GM21381 (cell line): Measurements from ENCODE around the gene MSANTD1.

Experiments
- ATAC-seq: cut with Tn5 transposase; IDR thresholded peaks from one replicate; pipeline ENCODE4 v1.9.1; 2021; ENCODE audit warnings: mild to moderate bottlenecking, moderate library complexity; ENCODE audit not compliant: unreplicated experiment

The MSANTD1 gene

GRCh38 chr4:3232001-3232400 lies 17.0 kb upstream of the MSANTD1 start:
- no peak for ATAC-seq

- no peak for ATAC-seq
Measured at GRCh38 chr4:3232871-3233271, 16.1 kb upstream of the MSANTD1 start.

GRCh38 chr4:3233391-3234071 lies 15.4 kb upstream of the MSANTD1 start:
- no peak for ATAC-seq

GRCh38 chr4:3234171-3235029 lies 14.6 kb upstream of the MSANTD1 start:
- ATAC-seq: no peak

DNA sequence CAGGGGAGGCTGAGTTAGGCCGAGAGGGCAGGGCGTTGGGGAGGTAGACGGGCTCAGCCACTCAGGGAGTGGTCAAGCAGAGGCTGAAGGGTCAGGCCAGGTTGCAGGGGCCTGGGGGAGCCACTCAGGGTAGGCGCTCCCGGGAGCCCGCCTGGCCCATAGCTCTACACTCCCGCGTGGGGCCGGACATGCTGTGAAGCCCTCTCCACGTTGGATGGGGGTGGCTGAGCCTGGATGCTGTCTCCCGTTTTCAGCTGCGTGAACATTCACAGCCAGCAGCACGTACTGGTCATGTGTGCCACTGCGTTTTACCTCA lies 14.0 kb upstream of the MSANTD1 start:
- ATAC-seq: no peak

- ATAC-seq: no peak
Measured at GRCh38 chr4:3235581-3235980, 13.4 kb upstream of the MSANTD1 start.

- ATAC-seq: no peak
Measured at GRCh38 chr4:3236326-3236878, 12.6 kb upstream of the MSANTD1 start.

GRCh38 chr4:3237266-3237665 lies 11.7 kb upstream of the MSANTD1 start:
- ATAC-seq: no peak

GRCh38 chr4:3237712-3238560 lies 11.0 kb upstream of the MSANTD1 start:
- ATAC-seq: no peak

GRCh38 chr4:3238721-3239120 lies 10.2 kb upstream of the MSANTD1 start:
- no peak for ATAC-seq

DNA sequence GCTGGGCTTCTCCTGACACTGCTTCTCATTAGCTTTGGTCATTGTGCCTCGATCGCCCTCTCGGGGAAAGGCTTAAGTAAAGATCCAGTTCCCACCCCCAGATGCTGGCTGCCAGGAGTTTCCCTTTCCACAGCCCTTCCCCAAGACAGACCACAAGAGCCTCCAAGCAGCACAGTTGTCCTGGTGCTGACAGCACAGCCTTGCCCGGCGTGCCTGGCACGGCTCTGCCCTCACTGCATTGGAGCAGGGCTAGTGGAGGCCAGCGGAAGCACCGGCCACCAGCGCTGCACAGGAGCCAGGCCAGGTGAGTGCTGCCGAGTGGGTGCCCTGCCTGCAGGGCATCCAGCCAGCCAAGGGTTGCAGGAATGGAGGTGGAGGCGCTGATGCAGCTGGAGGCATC lies 9.7 kb upstream of the MSANTD1 start:
- ATAC-seq: no peak

DNA sequence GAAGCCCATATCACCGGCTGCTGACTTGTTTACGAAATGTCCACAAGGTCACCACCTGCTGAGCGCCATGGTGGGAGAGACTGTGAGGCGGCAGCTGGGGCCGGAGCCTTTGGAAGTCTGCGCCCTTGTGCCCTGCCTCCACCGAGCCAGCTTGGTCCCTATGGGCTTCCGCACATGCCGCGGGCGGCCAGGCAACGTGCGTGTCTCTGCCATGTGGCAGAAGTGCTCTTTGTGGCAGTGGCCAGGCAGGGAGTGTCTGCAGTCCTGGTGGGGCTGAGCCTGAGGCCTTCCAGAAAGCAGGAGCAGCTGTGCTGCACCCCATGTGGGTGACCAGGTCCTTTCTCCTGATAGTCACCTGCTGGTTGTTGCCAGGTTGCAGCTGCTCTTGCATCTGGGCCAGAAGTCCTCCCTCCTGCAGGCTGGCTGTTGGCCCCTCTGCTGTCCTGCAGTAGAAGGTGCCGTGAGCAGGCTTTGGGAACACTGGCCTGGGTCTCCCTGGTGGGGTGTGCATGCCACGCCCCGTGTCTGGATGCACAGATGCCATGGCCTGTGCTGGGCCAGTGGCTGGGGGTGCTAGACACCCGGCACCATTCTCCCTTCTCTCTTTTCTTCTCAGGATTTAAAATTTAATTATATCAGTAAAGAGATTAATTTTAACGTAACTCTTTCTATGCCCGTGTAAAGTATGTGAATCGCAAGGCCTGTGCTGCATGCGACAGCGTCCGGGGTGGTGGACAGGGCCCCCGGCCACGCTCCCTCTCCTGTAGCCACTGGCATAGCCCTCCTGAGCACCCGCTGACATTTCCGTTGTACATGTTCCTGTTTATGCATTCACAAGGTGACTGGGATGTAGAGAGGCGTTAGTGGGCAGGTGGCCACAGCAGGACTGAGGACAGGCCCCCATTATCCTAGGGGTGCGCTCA lies 8.7 kb upstream of the MSANTD1 start:
- ATAC-seq: no peak

GRCh38 chr4:3240936-3241522 lies 7.9 kb upstream of the MSANTD1 start:
- no peak for ATAC-seq

GRCh38 chr4:3241898-3242524 lies 6.9 kb upstream of the MSANTD1 start:
- ATAC-seq: no peak

DNA sequence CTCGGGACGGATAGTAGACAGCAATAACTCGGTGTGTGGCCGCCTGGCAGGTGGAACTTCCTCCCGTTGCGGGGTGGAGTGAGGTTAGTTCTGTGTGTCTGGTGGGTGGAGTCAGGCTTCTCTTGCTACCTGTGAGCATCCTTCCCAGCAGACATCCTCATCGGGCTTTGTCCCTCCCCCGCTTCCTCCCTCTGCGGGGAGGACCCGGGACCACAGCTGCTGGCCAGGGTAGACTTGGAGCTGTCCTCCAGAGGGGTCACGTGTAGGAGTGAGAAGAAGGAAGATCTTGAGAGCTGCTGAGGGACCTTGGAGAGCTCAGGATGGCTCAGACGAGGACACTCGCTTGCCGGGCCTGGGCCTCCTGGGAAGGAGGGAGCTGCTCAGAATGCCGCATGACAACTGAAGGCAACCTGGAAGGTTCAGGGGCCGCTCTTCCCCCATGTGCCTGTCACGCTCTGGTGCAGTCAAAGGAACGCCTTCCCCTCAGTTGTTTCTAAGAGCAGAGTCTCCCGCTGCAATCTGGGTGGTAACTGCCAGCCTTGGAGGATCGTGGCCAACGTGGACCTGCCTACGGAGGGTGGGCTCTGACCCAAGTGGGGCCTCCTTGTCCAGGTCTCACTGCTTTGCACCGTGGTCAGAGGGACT lies 5.7 kb upstream of the MSANTD1 start:
- ATAC-seq: no peak

GRCh38 chr4:3244002-3244401 lies 5.0 kb upstream of the MSANTD1 start:
- ATAC-seq: no peak

DNA sequence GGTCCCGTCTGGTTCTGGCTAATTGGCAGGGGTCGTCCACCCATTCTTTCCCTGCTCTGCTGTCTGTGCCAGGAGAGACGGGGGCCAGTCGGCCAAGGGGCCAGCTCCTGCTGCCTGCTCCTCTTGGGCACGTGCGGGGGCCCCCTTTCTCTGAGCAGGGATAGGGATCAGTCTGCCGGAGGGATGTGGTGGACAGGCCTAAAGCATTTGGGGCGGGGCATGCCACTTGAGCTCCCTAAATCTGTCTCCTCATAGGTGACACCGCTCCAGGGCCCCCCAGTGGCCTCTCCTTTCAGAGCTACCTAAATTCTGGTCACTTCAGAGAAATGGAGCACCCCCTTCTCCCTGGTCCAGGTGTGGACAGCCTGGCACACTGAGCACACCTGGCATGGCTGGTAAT lies 4.2 kb upstream of the MSANTD1 start:
- ATAC-seq: no peak

GRCh38 chr4:3245676-3246075 lies 3.3 kb upstream of the MSANTD1 start:
- no peak for ATAC-seq
